Mesothelial cell of epicardium (in vitro differentiated cells): ENCODE results near the gene RFC3. TPM values are rescaled to one million over a fixed set of nuclear protein-coding genes. Genes with fewer than 3 reads are reported as not detected.
A peak's percentile ranks its signal among the peaks of the same experiment; 100 is the strongest.

Source experiments
- DNase-seq, 2 experiments: peaks; one replicate each; pipeline ENCODE4 v3.0.0; 2021; ENCODE audit warnings: low spot score in 2 of 2; ENCODE audit not compliant: unreplicated experiment in 2 of 2
- H3K27ac Mint-ChIP-seq: 2 replicates; pipeline ENCODE4 v1.8.0; 2021; ENCODE audit warnings: mixed read lengths
- H3K27me3 Mint-ChIP-seq: 2 replicates; pipeline ENCODE4 v1.8.0; 2021; ENCODE audit warnings: low read depth, mixed read lengths
- H3K36me3 Mint-ChIP-seq: 2 replicates; pipeline ENCODE4 v1.8.0; 2021; ENCODE audit warnings: mixed read lengths
- H3K4me1 Mint-ChIP-seq: 2 replicates; pipeline ENCODE4 v1.8.0; 2021; ENCODE audit warnings: mixed read lengths
- H3K4me3 Mint-ChIP-seq: 2 replicates; pipeline ENCODE4 v1.8.0; 2021; ENCODE audit warnings: mild to moderate bottlenecking, moderate library complexity, mixed read lengths
- H3K9me3 Mint-ChIP-seq: 2 replicates; pipeline ENCODE4 v1.8.0; 2021; ENCODE audit warnings: mixed read lengths
- total RNA-seq: library from RNA; stranded (reverse); gene quantifications from 3 replicates; pipeline ENCODE4 v1.2.1, GENCODE V29; 2021
- TF ChIP-seq, protein P1 (sequence below): fragments of 200-600 bp; sonication (generic); IDR thresholded peaks from one replicate; pipeline ENCODE4 v1.5.0; 2021; ENCODE audit warnings: antibody characterized with exemption; ENCODE audit not compliant: unreplicated experiment

RFC3 gene
- total RNA-seq, 1 donor from 2014 or later: 20.4 TPM

DNA sequence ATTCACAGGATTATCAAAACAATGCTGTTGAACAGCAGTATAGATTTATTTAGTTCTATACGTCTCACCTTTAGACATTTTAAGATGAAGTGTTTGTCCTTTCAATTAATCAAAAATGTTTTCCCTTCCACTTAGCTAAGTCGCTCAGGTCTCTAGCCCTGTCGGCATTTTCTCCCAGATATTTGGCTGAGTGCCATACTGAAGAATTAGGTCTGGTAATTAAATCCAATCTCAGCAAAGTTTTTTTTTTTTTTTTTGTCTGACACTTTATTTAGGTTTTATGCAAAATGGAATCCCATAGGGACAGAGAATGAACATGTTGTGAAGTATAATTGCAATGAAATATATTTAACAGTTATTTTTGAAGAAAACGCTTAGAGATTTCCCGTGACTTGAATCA lies 44.1 kb downstream of the RFC3 start:
- no peak for DNase-seq
- no peak overlapping the region for H3K4me3 Mint-ChIP-seq
- H3K4me1 Mint-ChIP-seq: peaks cover 8% of the 10 kb centered on the region
- TF ChIP-seq, protein P1, sequence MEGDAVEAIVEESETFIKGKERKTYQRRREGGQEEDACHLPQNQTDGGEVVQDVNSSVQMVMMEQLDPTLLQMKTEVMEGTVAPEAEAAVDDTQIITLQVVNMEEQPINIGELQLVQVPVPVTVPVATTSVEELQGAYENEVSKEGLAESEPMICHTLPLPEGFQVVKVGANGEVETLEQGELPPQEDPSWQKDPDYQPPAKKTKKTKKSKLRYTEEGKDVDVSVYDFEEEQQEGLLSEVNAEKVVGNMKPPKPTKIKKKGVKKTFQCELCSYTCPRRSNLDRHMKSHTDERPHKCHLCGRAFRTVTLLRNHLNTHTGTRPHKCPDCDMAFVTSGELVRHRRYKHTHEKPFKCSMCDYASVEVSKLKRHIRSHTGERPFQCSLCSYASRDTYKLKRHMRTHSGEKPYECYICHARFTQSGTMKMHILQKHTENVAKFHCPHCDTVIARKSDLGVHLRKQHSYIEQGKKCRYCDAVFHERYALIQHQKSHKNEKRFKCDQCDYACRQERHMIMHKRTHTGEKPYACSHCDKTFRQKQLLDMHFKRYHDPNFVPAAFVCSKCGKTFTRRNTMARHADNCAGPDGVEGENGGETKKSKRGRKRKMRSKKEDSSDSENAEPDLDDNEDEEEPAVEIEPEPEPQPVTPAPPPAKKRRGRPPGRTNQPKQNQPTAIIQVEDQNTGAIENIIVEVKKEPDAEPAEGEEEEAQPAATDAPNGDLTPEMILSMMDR: no peak
- peak overlapping the region; percentile 7 for H3K27ac Mint-ChIP-seq
- H3K36me3 Mint-ChIP-seq: peaks cover 3% of the 10 kb centered on the region
- no peaks in the 10 kb centered on the region for H3K9me3 Mint-ChIP-seq
- no peaks in the 10 kb centered on the region for H3K27me3 Mint-ChIP-seq

GRCh38 chr13:33863188-33863789 lies 45.3 kb downstream of the RFC3 start:
- Mint-ChIP-seq H3K9me3 (no peaks in the 10 kb centered on the region), H3K27me3 (no peaks in the 10 kb centered on the region), H3K36me3 (peaks cover 7% of the 10 kb centered on the region), H3K4me1 (peaks cover 8% of the 10 kb centered on the region), H3K4me3 (no peak overlapping the region), H3K27ac (no peak overlapping the region)
- TF ChIP-seq, protein P1: no peak
- DNase-seq: no peak

DNA sequence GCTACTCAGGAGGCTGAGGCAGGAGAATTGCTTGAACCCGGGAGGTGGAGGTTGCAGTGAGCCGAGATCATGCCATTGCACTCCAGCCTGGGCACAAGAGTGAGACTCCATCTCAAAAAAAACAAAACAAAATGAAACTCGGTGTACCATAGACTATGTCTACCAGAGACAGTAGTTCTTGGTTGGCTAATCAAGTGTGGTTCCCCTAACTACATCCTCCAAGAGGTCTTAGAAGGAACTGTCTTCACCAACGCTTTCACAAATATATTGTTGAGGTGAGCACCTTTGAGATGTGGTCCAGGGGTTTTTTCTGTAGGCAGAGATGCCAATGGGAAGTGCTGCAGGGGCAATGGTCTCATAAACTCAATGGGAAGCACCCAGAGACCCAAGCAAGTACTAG lies 48.0 kb downstream of the RFC3 start:
- TF ChIP-seq, protein P1: no peak
- no peak for DNase-seq
- Mint-ChIP-seq H3K36me3 (peaks cover 7% of the 10 kb centered on the region), H3K27ac (no peak overlapping the region), H3K4me1 (peaks cover 8% of the 10 kb centered on the region), H3K27me3 (no peaks in the 10 kb centered on the region), H3K9me3 (no peaks in the 10 kb centered on the region), H3K4me3 (no peak overlapping the region)

DNA sequence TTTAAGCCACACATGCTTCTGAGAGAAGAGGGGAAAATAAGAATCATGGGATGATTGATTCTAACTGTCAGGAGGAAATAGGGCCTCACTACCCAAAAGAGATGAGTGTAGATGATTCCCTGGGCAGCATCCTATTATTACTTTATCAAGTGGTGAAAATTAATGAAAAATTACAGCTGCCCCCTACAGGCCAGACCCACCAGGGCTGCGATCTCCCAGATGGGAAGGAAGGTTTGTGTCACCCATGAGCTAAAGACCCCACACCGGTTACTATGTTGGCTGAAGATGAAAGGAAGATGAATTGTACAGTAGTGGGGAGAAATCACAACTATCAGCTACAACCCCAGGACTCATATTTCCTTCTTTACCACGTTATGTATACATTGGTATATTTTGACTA lies 49.5 kb downstream of the RFC3 start:
- DNase-seq: no peak
- H3K4me3 Mint-ChIP-seq: no peak overlapping the region
- H3K27ac Mint-ChIP-seq: no peak overlapping the region
- H3K27me3 Mint-ChIP-seq: no peaks in the 10 kb centered on the region
- peaks cover 7% of the 10 kb centered on the region for H3K36me3 Mint-ChIP-seq
- TF ChIP-seq, protein P1: no peak
- H3K9me3 Mint-ChIP-seq: no peaks in the 10 kb centered on the region
- H3K4me1 Mint-ChIP-seq: peaks cover 8% of the 10 kb centered on the region

- H3K4me3 Mint-ChIP-seq: no peak overlapping the region
- H3K9me3 Mint-ChIP-seq: no peaks in the 10 kb centered on the region
- no peaks in the 10 kb centered on the region for H3K27me3 Mint-ChIP-seq
- TF ChIP-seq, protein P1: no peak
- peaks cover 8% of the 10 kb centered on the region for H3K4me1 Mint-ChIP-seq
- peaks cover 7% of the 10 kb centered on the region for H3K36me3 Mint-ChIP-seq
- no peak for DNase-seq
- no peak overlapping the region for H3K27ac Mint-ChIP-seq
These were observed 50.5 kb downstream of the RFC3 start for GRCh38 chr13:33868343-33868994.
